T-helper 22 cell (primary cell): ENCODE data around the gene PTPRN2.
"Not testable (repeated sequence)": the region's sequence is repeated elsewhere in the genome, so short reads cannot be mapped to it uniquely, and the experiment has no call there.

Source experiments
- DNase-seq: peaks from one replicate; pipeline ENCODE4 v3.0.0-alpha.2; 2020; ENCODE audit warnings: low read depth

PTPRN2 gene

DNA sequence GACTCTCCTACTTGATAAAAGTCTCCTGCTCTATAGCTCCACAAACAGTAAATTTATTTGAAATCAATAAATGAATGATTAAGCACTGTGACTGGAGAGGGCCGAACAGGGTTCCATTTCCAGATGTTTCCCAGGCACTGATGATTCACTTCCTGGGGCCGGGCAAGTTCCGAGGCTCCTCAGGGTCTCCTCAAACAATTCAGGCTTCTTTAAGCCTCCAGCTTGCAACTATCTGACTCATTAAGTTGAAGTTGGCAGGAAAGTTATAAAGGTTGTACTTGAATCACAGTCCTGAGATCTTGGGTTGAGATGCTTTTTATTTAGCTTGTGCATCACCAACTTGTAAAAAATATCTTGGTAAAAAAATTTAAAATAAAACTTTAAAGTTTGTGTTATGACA, 637.9 kb downstream of the PTPRN2 start:
- no peak for DNase-seq

DNA sequence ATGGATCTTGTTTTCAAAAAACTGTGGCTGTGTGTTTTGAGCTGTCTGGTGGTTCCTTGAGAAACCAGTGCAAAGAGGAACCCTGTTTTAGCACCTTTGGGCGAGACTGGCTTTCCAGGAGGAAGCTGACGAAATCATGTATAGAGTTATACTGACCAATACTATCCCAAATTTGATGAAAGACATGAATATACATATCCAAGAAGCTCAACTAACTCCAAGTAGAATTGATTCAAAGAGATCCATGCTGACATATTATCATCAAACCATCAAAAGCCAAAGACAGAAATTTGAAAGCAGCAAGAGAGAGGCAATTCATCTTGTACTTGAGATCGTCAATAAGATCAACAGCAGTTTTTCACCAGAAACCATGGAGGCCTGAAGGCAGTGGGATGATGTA, 640.1 kb downstream of the PTPRN2 start:
- DNase-seq, result no peak

DNA sequence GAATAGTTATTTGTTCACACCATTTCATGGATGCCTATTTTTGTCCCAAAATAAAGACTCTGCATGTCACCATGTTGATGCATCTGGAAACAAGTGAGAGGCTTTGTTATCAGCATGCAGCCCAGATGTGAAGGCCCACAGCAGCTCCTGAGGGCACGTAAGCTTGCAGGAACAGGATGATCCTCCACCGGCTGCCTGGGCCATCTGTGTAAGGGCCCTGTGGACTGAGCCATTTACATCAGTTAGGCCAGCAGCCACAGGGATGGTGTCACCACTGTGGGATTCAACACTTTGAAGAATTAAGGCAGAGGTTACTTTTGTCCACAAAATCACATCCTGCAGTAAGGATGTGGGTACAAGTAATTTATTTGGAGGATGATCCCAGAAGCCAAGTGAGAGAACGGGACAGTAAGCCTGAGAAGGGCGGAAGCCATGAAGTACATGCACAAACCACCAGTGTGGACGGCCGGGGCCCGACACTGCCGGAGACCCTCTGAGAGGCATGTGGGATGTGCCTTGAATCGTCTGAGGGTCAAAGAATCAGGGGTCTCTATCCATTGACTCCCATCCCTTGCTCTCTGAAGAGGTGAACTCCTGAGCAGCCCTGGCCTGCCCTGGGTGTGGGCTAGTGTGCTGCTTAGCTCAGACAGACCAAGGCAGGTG, 641.1 kb downstream of the PTPRN2 start:
- DNase-seq, result no peak

DNA sequence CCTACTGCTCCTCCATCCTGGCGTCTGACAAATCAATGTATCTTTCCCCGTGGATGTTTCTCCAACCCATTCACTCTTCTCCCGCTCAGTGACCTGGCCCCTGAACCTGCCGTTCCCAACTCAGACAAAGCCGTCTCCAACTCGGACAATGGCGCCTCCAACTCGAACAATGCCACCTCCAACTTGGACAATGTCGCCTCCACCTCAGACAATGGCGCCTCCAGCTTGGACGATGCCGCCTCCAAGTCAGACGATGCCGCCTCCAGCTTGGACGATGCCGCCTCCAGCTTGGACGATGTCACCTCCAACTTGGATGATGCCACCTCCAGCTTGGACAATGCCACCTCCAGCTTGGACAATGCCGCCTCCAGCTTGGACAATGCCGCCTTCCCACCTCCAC, 642.2 kb downstream of the PTPRN2 start:
- DNase-seq, result no peak

DNA sequence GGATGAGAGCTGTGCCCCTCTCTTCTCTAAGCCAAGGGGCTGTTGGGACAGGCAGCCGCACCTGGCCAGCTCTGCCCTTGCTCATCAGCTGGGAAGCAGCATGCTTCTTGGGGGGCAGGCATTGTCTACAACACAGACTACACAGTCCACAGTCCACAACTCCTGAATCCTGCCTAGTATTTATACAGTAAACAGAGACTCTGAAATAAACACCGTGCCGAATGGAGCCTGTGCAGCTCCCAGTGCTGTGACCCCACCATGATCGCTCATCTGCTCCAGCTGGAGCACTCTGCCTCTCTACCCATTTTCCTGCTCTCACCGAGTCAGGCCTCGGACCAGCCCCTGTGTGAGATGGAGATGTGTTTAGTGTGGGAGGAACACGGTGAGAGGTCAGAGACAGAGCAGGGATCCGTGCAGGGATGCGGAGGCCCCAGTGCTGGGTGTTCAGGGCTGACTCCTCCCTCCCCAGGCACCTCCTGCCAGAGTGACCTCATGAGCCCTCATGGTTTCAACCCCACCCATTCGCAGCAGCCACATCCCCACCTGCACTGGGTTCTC, 642.8 kb downstream of the PTPRN2 start:
- DNase-seq, result no peak

DNA sequence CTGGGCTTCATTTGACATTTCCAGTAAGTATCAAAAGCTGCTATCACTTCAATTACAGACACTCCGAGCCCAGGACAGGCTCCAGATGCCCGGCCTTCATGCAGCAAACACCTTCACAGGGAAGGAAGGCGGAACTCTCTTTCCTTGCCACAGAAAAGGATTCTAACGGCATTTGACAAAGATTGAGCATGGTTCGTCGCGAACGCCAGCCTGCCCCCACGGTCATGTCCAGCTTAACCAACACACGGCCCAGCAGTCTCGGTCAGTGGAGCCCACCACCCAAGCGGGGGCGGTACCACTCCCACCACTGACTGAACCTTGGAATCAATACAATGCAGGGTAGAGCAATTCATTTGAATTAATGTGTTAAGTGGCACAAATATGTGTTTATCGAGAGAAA, 643.6 kb downstream of the PTPRN2 start:
- DNase-seq, result no peak

DNA sequence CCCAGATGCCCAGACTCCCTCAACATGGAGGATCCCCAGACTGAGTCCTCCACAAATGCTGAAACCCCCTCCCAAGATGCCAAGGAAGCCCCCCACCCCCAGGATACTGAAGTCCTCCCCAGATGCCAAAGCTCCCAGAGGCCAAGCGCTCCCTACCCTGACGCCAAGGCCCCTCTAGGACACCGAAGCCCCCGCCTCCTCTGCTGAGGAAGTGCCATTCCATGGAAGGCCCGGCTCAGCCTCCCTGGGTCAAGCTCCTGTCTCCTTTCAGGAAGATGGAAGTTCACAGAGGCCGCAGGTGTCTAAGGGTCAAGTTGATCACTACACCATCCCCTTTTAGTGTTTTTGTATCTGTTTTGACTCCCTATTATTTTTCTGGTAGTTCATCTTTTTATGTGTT, 644.1 kb downstream of the PTPRN2 start:
- DNase-seq, result no peak

DNA sequence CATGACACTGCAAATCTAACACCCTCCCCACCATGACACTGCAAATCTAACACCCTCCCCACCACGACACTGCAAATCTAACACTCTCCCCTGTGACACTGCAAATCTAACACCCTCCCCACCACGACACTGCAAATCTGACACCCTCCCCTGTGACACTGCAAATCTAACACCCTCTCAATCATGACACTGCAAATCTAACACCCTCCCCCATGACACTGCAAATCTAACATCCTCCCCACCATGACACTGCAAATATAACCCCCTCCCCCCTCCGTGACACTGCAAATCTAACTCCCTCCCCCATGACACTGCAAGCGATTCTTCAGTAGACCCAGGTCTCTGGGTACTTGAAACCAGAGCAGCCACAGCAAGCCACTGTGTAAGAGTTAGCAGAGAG, 646.4 kb downstream of the PTPRN2 start:
- DNase-seq, result no peak

DNA sequence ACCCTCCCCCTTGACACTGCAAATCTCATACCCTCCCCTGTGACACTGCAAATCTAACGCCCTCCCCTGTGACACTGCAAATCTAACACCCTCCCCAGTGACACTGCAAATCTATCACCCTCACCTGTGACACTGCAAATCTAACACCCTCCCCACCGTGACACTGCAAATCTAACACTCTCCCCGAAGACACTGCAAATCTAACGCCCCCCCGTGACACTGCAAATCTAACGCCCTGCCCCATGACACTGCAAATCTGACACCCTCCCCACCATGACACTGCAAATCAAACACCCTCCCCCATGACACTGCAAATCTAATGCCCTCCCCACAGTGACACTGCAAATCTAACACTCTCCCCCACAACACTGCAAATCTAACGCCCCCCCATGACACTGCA, 647.1 kb downstream of the PTPRN2 start:
- no peak for DNase-seq

DNA sequence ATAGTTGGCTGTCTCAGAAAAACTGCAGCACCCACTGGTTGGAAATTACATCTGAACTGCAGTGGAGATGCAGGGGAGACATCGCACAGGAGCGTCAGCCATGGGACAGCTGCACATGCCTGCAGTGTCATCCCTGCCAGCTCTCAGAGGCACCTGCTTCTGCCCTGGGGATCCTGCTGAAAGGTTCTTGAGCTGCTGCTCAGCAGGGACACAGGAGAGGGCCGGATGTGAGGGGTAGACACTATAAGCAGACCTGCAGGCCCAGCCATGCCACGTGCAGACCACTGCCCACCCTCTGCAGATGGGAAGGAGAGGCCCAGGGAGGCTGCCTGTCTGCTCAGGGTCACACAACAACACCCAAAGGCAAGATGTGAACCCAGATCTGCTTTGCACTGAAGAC, 649.4 kb downstream of the PTPRN2 start:
- DNase-seq, result no peak

DNA sequence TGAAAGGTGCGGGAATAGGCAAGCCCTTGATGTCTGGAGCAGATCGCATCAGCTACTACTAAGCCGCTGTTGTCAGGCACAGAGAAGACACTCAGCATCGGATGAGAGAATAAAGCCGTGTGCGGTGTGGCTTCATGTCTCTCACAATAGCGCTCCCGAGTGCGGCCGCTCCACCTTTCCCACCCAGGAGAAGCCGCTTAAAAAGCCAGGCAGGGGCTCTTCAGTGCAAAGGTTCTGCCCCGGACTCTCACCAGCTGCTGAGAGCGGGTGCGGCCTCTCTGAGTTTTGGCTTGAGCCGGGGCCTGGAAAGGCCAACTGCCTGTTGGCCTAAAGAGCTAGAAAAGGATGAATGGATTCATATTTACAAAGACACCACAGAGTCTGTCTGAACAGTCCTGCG, 650.2 kb downstream of the PTPRN2 start:
- DNase-seq, result no peak

DNA sequence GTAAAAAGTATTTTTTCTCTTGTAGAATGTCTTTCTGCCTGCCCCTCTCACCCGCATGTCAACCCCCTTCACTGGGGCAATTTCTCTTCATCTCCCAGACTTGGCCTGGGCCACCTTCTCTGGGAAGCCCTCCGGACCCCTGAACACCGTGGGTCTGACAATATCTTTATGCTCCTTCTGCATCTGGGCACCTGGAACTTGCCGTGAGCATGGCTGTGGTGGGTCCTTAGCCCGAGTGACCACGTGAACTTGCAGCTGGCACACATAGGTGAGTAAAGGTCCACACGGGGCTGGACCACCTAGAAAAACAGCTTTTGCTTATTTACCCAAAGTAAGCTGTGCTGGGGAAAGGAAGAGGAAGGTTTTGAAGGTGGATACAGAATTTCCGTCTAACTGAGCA, 650.6 kb downstream of the PTPRN2 start:
- no peak for DNase-seq

DNA sequence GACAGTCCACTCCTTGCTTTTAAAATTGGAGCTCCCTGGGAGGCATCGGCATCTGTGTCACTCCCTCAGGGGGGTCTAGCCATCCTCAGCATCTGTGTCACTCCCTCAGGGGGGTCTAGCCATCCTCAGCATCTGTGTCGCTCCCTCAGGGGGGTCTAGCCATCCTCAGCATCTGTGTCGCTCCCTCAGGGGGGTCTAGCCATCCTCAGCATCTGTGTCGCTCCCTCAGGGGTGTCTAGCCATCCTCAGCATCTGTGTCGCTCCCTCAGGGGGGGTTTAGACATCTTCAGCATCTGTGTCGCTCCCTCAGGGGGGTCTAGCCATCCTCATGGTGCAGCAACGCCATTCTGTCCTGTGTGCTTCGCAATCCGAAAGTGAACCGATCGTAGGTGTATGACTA, 651.9 kb downstream of the PTPRN2 start:
- DNase-seq, result not testable (repeated sequence)

DNA sequence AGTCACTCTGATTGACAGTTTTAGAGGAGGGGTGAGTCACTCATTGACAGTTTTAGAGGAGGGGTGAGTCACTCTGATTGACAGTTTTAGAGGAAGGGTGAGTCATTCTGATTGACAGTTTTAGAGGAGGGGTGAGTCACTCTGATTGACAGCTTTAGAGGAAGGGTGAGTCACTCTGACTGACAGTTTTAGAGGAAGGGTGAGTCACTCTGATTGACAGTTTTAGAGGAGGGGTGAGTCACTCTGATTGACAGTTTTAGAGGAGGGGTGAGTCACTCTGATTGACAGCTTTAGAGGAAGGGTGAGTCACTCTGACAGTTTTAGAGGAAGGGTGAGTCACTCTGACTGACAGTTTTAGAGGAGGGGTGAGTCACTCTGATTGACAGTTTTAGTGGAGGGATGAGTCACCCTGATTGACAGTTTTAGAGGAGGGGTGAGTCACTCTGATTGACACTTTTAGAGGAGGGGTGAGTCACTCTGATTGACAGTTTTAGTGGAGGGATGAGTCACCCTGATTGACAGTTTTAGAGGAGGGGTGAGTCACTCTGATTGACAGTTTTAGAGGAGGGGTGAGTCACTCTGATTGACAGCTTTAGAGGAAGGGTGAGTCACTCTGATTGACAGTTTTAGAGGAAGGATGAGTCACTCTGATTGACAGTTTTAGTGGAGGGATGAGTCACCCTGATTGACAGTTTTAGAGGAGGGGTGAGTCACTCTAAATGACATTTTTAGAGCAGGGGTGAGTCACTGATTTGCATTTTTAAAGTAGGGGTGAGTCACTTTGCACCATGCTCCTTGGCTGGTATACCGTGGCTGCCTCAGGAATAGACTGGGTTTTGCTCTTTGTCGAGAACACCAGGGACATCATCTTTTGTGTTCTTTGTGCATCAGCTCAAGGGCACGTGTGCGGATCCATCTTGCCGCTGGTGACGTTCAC, 654.1 kb downstream of the PTPRN2 start:
- not testable (repeated sequence) for DNase-seq

DNA sequence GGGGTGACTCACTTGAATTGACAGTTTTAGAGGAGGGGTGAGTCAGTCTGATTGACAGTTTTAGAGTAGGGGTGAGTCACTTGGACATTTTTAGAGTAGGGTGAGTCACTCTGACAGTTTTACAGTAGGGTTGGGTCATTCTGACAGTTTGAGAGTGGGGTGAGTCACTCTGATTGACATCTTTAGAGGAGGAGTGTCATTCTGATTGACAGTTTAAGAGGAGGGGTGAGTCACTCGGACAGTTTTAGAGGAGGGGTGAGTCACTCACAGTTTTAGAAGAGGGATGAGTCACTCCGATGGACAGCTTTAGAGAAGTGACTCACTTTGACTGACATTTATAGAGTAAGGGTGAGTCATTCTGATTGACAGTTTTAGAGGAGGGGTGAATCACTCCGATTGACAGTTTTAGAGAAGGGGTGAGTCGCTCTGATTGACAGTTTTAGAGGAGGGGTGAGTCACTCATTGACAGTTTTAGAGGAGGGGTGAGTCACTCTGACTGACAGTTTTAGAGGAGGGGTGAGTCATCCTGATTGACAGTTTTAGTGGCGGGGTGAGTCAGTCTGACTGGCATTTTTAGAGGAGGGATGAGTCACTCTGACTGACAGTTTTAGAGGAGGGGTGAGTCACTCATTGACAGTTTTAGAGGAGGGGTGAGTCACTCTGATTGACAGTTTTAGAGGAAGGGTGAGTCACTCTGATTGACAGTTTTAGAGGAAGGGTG, 655.0 kb downstream of the PTPRN2 start:
- no peak for DNase-seq

DNA sequence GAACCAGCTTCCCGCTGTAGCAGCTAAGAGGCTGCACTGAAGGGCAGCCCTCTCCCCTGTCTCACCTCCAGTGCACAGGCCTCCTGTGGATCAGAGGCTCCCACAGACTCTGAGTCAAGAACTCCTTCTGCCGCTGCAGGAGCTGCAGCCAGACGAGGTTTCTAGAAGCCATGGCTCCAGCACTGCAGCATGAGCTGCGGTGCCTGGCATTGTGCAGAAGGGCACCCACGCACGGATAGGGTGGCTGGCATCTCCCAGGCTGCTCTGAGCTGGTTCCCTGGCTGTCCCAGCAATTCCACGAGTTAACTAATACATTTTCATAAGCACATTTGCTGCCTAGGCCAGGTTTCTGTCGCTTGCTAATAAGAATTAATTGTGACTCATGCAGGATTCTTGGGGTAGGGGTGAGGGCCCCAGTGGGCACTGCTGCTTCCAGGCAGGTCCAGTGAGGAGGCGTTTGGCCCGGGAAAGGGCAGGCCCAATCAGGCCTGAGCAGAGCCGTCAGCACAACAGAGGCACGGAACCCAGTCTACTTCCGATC, 656.6 kb downstream of the PTPRN2 start:
- no peak for DNase-seq

DNA sequence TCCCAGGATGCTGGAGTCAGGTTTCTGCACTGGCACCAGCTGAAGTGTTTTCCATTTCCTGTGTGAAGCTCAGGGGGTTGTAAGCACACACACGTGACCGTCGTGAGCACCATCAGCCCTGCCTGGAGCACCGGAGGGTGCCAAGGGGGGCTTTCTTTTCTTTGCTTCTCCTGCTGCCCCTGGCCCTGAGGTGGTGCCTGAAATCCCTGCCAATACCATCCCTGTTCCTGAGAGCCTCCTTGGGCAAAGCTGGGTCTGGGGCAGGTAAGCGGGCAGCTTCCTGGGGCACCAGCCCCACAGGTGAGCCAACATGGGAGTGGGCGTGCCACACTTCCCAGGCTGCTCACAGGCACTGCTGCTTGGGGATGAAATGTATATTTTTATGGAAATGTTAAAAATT, 657.2 kb downstream of the PTPRN2 start:
- DNase-seq, result no peak

DNA sequence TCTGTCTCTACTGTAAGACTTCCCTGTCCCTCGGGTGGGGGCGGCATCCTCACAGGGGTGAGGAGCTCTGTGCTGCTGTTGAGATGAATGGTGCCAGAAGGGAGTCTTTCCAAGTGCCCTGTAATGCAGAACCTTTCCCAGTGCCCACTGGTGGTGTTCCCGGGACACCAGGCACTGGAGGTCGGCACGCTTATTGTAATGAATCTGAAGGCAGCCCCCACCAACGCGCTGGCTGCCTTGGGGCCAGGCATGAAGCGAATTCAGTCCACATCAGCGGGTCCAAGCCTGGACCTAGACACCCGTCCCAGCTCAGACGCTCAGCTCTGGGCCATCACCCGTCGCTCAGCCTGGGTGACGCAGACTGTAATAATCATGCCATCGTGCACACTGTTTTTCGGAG, 658.0 kb downstream of the PTPRN2 start:
- DNase-seq, result no peak

DNA sequence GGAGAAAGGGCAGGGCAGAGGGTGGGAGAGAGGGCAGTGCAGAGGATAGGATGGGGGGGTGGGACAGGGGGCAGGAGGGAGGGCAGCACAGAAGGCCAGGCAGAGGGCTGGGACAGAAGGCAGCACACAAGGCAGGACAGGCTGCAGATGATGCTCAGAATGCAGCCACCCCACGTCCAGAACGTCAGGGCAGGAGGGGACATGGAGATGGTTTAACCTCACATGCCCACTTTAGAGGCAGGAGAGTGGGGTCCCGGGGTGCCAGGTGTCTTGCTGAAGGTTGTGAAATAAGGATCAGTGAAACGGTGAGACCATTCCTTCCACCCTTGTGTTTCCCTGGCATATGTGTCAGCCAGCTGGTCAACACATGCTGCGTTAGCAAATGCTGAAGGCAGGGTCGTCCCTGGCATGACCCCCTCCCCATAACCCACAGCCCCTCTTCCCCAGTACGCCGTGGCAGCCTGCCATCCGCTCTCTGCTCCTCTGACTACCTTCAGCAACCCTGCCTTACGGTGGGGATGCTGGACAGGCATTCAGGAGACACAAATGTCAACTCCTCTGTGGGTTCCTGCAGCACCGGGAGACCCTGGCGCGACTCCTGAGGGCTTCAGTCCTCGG, 658.7 kb downstream of the PTPRN2 start:
- DNase-seq, result no peak

DNA sequence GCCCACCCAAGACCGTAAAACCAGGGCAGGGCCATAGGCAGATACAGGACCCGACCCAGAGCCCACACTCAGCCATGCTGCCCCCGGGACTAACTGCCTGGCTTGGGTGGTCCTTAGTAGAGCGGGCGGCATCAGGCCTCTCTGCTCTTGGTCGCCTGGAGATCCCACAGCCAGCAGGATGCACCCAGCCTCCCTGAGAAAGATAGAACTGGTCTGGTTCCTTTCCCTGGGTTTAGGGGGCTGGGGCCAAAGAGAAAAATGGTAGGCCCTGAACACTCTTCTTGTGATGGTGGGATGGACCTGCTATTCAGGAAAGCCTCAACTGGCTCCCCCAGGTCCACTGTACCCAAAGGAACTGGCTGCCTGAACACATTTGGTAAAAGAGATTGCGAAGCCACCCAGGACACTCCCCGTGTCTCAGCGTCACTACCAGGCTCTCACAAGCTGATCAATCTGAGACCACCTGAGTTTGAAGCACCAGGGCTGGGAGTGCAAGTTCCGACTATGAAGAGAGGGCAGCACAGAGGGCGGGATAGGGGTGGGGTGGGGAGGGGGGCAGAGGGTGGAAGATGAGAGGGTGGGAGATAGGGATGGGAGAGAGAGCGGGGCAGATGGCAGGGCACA, 659.3 kb downstream of the PTPRN2 start:
- DNase-seq, result no peak

DNA sequence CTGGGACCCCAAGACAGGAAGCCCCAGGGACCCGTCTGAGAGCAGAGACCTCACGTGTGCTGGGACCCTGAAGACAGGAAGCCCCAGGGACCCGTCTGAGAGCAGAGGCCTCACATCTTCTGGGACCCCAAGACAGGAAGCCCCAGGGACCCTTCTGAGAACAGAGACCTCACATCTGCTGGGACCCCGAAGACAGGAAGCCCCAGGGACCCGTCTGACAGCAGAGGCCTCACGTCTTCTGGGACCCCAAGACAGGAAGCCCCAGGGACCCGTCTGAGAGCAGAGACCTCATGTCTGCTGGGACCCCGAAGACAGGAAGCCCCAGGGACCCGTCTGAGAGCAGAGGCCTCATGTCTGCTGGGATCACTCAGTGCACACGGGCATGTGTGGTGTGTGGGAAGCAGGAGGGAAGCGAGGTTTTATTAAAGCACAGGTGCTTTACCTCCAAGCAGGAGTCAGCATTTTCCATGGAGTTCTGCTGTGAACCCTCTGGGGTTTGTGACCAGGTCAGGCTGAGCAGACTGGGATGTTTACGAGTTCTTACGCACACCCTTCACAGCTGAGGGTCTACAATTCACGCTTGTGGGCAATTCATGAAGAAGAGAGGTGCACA, 660.2 kb downstream of the PTPRN2 start:
- DNase-seq, result no peak
